ENCODE measurements around the gene MAML3. TPM values are rescaled to one million over a fixed set of nuclear protein-coding genes. Genes with fewer than 3 reads are reported as not detected.
A peak's percentile ranks its signal among the peaks of the same experiment; 100 is the strongest.

Gene MAML3
- total and polyA plus RNA-seq, 2 experiments from 2014 or later, result 4.1 to 11.2 TPM

GRCh38 chr4:140085062-140085622 is 68.8 kb downstream of the MAML3 start:
- peak; percentile 56 for DNase-seq (ENCODE audit: low spot score)
- H3K36me3 ChIP-seq (replicated peaks; ENCODE audit: insufficient read depth, low read depth), result no peaks in the 10 kb centered on the region
- WGBS (ENCODE audit: low lambda C conversion rate, missing lambda C conversion rate), result 31% methylated on average over 9 of the region's 9 CpGs
- no peaks in the 10 kb centered on the region for H3K9me3 ChIP-seq (ENCODE audit: low read depth)
- H3K27ac ChIP-seq, result peak overlapping the region; percentile 80
- H3K4me3 ChIP-seq, result no peak overlapping the region
- H3K9me2 ChIP-seq (replicated peaks; ENCODE audit: insufficient read depth), result no peaks in the 10 kb centered on the region
- TF ChIP-seq EZH2phosphoT487 (IDR thresholded peaks at IDR 0.05; ENCODE audit: low read depth, severe bottlenecking, unreplicated experiment) (no peak), CTCF (IDR thresholded peaks at IDR 0.05; ENCODE audit: poor library complexity) (no peak), EZH2 (IDR thresholded peaks at IDR 0.05; ENCODE audit: borderline replicate concordance) (no peak)
- peak overlapping the region; percentile 62 for H3K4me2 ChIP-seq
- no peaks in the 10 kb centered on the region for H3K27me3 ChIP-seq
- H4K20me1 ChIP-seq (ENCODE audit: insufficient read depth, poor library complexity, severe bottlenecking), result no peaks in the 10 kb centered on the region
- no peak overlapping the region for H2AFZ ChIP-seq
- peaks cover 63% of the 10 kb centered on the region for H3K79me2 ChIP-seq
- peaks cover 52% of the 10 kb centered on the region for H3K4me1 ChIP-seq (ENCODE audit: insufficient read depth)

DNA sequence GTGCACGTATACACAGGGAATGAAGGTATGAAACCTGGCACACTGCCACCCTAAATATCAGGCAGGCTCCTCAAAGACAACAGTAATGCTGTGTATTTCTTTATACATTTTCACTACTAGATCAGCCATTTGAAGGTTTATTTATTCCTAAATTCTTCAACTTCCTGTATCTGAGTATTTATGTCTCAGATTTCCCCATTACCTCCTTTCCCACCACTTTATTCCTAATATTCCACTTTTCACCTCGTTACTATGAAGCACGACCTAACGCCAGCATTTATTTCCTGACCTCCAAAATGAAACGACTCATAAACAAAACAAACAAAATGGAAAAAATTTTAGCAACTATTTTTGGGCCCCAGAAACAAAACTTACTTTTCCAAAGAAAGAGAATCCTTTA is 69.6 kb downstream of the MAML3 start:
- peak overlapping the region; percentile 62 for H3K4me2 ChIP-seq
- no peaks in the 10 kb centered on the region for H4K20me1 ChIP-seq (ENCODE audit: insufficient read depth, poor library complexity, severe bottlenecking)
- no peaks in the 10 kb centered on the region for H3K27me3 ChIP-seq
- no peak overlapping the region for H3K4me3 ChIP-seq
- H3K79me2 ChIP-seq, result peaks cover 61% of the 10 kb centered on the region
- H3K9me2 ChIP-seq (replicated peaks; ENCODE audit: insufficient read depth), result no peaks in the 10 kb centered on the region
- H3K4me1 ChIP-seq (ENCODE audit: insufficient read depth), result peaks cover 52% of the 10 kb centered on the region
- H2AFZ ChIP-seq, result no peak overlapping the region
- peak overlapping the region; percentile 80 for H3K27ac ChIP-seq
- no peaks in the 10 kb centered on the region for H3K9me3 ChIP-seq (ENCODE audit: low read depth)
- DNase-seq (ENCODE audit: low spot score), result no peak
- WGBS (ENCODE audit: low lambda C conversion rate, missing lambda C conversion rate), result 46% methylated on average over 5 of the region's 5 CpGs
- no peak for TF ChIP-seq CTCF (IDR thresholded peaks at IDR 0.05; ENCODE audit: poor library complexity)
- no peak for TF ChIP-seq EZH2phosphoT487 (IDR thresholded peaks at IDR 0.05; ENCODE audit: low read depth, severe bottlenecking, unreplicated experiment)
- TF ChIP-seq EZH2 (IDR thresholded peaks at IDR 0.05; ENCODE audit: borderline replicate concordance), result no peak
- no peaks in the 10 kb centered on the region for H3K36me3 ChIP-seq (replicated peaks; ENCODE audit: insufficient read depth, low read depth)

DNA sequence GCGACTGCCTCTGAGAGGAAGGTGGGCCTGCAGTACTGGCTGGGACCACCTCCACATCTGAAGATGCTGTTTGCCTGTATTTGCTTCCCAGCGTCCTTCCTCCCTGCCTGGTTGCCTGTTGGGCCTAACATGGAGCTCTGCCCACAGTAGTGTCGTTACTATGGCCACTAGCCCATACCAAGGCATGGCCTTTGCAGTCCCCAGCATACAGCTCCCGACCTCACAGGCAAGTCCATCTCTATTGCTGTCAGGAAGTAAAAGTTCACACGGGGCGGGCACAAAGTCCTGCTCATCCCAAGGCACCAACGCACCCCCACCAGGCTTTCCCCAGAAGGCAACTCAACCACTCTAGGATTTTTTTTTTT is 71.6 kb downstream of the MAML3 start:
- 81% methylated on average over 7 of the region's 7 CpGs for WGBS (ENCODE audit: low lambda C conversion rate, missing lambda C conversion rate)
- H4K20me1 ChIP-seq (ENCODE audit: insufficient read depth, poor library complexity, severe bottlenecking), result no peaks in the 10 kb centered on the region
- peak overlapping the region; percentile 69 for H3K27ac ChIP-seq

More for the DNA sequence above, 71.6 kb downstream of the MAML3 start:
- Histone ChIP-seq H3K79me2 (peaks cover 59% of the 10 kb centered on the region), H3K36me3 (replicated peaks; ENCODE audit: insufficient read depth, low read depth) (no peaks in the 10 kb centered on the region), H3K4me2 (peak overlapping the region; percentile 44), H3K27me3 (no peaks in the 10 kb centered on the region), H3K4me1 (ENCODE audit: insufficient read depth) (peaks cover 55% of the 10 kb centered on the region), H3K4me3 (no peak overlapping the region), H2AFZ (no peak overlapping the region), H3K9me2 (replicated peaks; ENCODE audit: insufficient read depth) (no peaks in the 10 kb centered on the region), H3K9me3 (ENCODE audit: low read depth) (no peaks in the 10 kb centered on the region)
- no peak for DNase-seq (ENCODE audit: low spot score)
- no peak for TF ChIP-seq CTCF (IDR thresholded peaks at IDR 0.05; ENCODE audit: poor library complexity)
- TF ChIP-seq EZH2phosphoT487 (IDR thresholded peaks at IDR 0.05; ENCODE audit: low read depth, severe bottlenecking, unreplicated experiment), result no peak
- no peak for TF ChIP-seq EZH2 (IDR thresholded peaks at IDR 0.05; ENCODE audit: borderline replicate concordance)

Data from hepatocyte (in vitro differentiated cells).